Esophagus mucosa (tissue), 1 donor: ENCODE results near the gene TIE1. TPM values are rescaled to one million over a fixed set of nuclear protein-coding genes. Genes with fewer than 3 reads are reported as not detected.
A peak's percentile ranks its signal among the peaks of the same experiment; 100 is the strongest.

Source experiments
- ATAC-seq: fragments of 200-7000 bp; cut with Tn5 transposase; one replicate; pipeline ENCODE4 v1.9.1; 2020
- total RNA-seq: library from RNA; stranded (reverse); gene quantifications from one replicate; pipeline ENCODE4 v1.2.4, GENCODE V29; 2023
- donor health status: DM: yes; HTN: yes; CAD: no.

The TIE1 gene
- total RNA-seq, 1 donor from 2014 or later, result 4.1 TPM

GRCh38 chr1:43293896-43294760 lies 6.7 kb upstream of the TIE1 start:
- ATAC-seq, result peak; percentile 62

GRCh38 chr1:43294761-43295160 lies 6.0 kb upstream of the TIE1 start:
- no peak for ATAC-seq

GRCh38 chr1:43296207-43296606 lies 4.6 kb upstream of the TIE1 start:
- no peak for ATAC-seq

- no peak for ATAC-seq
Measured at GRCh38 chr1:43298055-43298454, 2.7 kb upstream of the TIE1 start.

GRCh38 chr1:43299101-43299500 lies 1.7 kb upstream of the TIE1 start:
- no peak for ATAC-seq

GRCh38 chr1:43302201-43302600 lies 1.4 kb downstream of the TIE1 start:
- no peak for ATAC-seq

- no peak for ATAC-seq
Measured at GRCh38 chr1:43302721-43303470, 2.1 kb downstream of the TIE1 start.

- ATAC-seq, result no peak
Measured at GRCh38 chr1:43303471-43304313, 2.9 kb downstream of the TIE1 start.

GRCh38 chr1:43304314-43304681 lies 3.5 kb downstream of the TIE1 start:
- ATAC-seq, result no peak

- ATAC-seq, result no peak
Measured at GRCh38 chr1:43304771-43305300, 4.1 kb downstream of the TIE1 start.

GRCh38 chr1:43305461-43305860 lies 4.7 kb downstream of the TIE1 start:
- no peak for ATAC-seq

- ATAC-seq, result no peak
Measured at GRCh38 chr1:43305926-43306687, 5.3 kb downstream of the TIE1 start.

GRCh38 chr1:43306688-43307457 lies 6.1 kb downstream of the TIE1 start:
- no peak for ATAC-seq

GRCh38 chr1:43307458-43308158 lies 6.8 kb downstream of the TIE1 start:
- no peak for ATAC-seq

GRCh38 chr1:43308635-43309404 lies 8.0 kb downstream of the TIE1 start:
- no peak for ATAC-seq

- ATAC-seq, result no peak
Measured at GRCh38 chr1:43309405-43310025, 8.7 kb downstream of the TIE1 start.

- ATAC-seq, result no peak
Measured at GRCh38 chr1:43311521-43311920, 10.7 kb downstream of the TIE1 start.

GRCh38 chr1:43312212-43312623 lies 11.4 kb downstream of the TIE1 start:
- ATAC-seq, result no peak
